ENCODE measurements around the gene BICC1. TPM values are rescaled to one million over a fixed set of nuclear protein-coding genes. Genes with fewer than 3 reads are reported as not detected.
"Not testable (repeated sequence)": the region's sequence is repeated elsewhere in the genome, so short reads cannot be mapped to it uniquely, and the experiment has no call there.

The BICC1 gene
- total RNA-seq, 1 experiment from 2014 or later = 105 TPM

DNA sequence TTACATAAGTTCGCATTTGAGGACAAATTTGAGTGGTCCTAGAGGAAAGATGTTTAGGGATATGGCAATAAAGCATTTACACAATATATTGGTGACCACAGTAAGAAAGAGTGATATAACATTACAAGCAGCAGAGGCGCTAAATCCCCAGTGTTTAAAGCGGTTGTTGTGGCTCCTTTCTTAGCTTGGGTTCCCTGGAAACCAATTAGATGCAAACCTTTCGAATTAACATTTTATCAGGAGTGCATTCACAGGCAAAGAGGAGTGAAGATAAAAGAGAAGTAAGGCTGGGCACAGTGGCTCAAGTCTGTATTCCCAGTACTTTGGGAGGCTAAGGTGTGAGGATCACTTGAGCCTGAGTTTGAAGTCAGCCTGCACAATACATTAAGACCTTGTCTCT lies 331.1 kb downstream of the BICC1 start:
- in situ Hi-C loops (cut with HindIII; ENCODE audit: low pct_unique_long_range_greater_than_20kb, low sequenced_read_pairs) = no loop called here
- no peak for DNase-seq (ENCODE audit: low read depth)

DNA sequence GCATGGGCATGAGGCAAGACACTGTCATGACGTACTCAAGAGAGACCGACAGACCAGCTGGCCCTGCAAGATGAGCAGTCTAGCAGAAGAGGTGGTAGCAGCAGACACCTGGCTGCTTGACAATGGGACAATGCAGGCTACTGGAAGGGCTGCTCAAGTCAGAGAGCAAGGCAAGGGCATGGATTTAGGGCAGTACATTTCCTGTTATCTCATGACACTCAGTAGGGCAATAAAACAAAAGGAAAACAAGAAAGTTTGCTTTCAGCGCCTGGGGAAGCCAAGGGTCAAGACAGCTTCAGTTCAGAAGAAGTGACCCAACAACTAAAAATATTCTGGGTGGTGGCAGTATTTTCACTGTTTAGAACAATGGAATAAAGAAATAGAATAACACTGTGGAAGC lies 332.0 kb downstream of the BICC1 start:
- in situ Hi-C loops (cut with HindIII; ENCODE audit: low pct_unique_long_range_greater_than_20kb, low sequenced_read_pairs) = no loop called here
- no peak for DNase-seq (ENCODE audit: low read depth)

DNA sequence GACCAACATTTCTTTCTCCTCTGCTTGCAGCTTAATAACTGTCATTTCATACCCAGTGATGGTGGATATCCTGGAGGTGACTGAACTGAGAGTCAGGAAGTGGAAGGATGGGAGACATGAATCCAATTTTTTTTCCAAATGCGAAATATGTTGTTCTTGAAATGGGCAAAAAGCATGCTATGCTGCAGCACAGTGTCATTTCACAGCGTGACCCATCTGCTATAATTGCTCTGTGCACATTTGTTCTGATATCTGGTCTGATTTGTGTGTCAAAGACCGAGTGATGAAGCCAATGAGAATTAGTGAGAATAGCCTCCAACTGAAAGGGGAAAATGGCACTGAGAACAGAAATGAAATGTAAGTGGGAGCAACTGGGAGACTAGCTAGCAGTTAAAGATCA lies 334.2 kb downstream of the BICC1 start:
- no peak for DNase-seq (ENCODE audit: low read depth)
- in situ Hi-C loops (cut with HindIII; ENCODE audit: low pct_unique_long_range_greater_than_20kb, low sequenced_read_pairs) = no loop called here

DNA sequence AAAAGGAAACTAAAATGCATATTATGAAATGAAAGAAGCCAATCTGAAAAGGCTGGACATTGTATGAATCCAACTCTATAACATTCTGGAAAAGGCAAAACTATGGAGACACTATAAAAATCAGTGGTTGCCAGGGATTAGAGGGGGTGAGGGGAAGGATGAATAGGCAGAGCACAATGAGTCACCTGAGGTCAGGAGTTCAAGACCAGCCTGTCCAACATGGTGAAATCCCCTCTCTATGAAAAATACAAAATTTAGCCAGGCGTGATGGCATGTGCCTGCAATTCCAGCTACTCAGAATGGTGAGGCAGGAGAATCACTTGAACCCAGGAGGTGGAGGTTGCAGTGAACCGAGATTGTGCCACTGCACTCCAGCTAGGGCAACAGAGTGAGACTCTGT lies 338.9 kb downstream of the BICC1 start:
- peak; percentile 59 for DNase-seq (ENCODE audit: low read depth)
- in situ Hi-C loops (cut with HindIII; ENCODE audit: low pct_unique_long_range_greater_than_20kb, low sequenced_read_pairs) = no loop called here

DNA sequence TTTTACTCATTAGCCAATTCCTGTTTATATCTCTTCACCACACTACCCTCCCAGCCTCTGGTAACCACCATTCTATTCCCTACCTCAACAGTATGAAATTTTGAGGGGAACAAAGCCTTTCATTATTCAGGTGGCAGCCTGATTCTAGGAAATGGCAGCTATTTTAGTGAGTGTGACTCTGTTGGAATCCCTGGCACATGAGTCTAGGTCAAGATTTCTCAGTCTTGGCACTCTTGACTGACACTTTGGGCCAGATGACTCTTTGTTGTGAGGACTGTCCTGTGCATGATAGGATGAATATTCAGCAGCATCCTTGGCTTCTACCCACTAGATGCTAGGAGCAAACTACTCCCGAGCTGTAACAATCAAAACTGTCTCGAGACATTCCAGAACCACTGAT lies 341.0 kb downstream of the BICC1 start:
- no peak for DNase-seq (ENCODE audit: low read depth)
- in situ Hi-C loops (cut with HindIII; ENCODE audit: low pct_unique_long_range_greater_than_20kb, low sequenced_read_pairs) = no loop called here

DNA sequence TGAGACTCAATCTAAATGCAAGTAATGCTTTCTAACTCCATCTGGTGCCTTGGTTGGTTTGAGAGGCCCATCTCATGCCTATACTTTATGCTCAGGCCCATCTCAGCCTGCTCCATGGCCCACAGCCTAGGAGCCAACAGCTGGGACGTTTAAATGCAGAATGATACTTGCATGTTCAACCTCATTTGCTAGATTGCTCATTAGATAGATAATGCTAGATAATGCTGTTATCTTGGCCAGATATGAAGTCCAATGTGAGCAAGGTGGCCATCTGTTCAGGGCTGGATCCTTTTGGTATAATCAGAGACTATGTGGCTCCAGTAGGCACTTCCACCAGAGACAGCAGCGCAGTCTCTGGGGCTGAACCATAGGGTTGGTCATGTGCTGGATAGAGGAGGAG lies 342.1 kb downstream of the BICC1 start:
- in situ Hi-C loops (cut with HindIII; ENCODE audit: low pct_unique_long_range_greater_than_20kb, low sequenced_read_pairs) = no loop called here
- DNase-seq (ENCODE audit: low read depth) = no peak

DNA sequence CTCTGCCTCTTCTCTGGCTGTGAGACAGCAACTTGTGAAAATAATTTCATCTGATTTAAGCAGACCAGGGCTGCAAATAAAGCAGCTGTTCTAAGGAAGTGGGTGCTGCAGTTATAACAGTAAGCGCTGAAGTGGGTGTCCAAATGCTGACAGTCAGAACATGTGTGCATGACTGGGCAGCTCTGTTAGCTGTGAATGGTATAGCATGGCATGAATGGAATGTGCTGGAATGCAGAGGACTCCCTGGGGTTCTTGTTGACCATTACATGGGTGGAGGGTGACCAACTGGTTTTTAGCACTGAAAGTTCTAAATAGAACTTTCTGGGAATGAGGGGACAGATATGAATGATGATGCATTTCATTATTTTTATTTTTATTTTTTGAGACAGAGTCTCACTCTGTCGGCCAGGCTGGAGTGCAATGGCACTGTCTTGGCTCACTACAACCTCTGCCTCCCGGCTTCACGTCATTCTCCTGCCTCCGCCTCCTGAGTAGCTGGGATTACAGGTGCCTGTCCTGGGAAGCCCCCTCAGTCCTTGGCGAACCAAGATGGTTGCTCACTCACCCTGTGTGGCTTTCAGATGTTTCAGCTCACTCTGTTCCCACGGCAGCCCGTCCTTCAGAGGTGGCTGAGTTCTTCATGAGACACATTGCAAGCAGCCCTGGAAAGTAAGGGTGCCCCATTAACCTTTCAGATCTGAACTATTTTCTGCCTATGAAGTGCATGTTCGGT lies 344.0 kb downstream of the BICC1 start:
- peak; percentile 85 for DNase-seq (ENCODE audit: low read depth)
- in situ Hi-C loops (cut with HindIII; ENCODE audit: low pct_unique_long_range_greater_than_20kb, low sequenced_read_pairs) = no loop called here

DNA sequence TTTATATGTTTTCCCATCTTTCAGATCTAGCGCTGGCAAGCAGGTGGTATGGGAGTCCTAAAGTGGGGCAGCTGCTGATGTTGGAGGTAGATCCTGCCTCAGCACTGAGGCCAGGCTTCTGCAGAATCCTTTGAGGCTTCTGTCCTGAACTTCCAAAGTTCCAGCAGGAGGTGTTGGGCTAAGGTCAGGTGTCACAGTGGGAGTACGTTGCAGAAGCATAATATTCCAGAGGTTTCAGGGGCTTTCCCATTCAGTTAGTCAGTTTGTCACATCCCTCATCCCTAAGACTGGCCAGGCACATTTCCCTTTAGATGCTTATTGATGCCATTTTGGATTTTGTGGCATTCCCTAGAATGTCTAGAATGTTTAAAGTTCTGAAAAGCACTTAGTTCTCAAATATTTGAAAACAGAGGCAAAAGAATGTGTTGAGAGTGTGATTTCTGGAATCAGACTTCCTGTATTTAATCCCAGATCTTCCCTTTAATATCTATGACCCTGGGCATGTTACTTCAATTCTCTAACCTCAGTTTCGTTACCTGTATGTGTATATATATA lies 344.7 kb downstream of the BICC1 start:
- no peak for DNase-seq (ENCODE audit: low read depth)
- in situ Hi-C loops (cut with HindIII; ENCODE audit: low pct_unique_long_range_greater_than_20kb, low sequenced_read_pairs) = no loop called here

DNA sequence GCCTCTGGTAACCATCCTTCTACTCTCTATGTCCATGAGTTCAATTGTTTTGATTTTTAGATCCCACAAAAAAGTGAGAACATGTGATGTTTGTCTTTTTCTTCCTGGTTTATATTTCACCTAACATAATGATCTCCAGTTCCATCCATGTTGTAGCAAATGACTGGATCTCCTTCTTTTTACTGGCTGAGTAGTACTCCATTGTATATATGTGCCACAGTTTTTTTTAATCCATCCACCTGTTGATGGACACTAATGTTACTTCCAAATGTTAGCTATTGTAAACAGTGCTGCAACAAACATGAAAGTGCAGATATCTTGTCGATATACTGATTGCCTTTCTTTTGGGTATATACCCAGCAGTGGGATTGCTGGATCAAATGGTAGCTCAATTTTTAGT lies 345.5 kb downstream of the BICC1 start:
- in situ Hi-C loops (cut with HindIII; ENCODE audit: low pct_unique_long_range_greater_than_20kb, low sequenced_read_pairs); DNase-seq (ENCODE audit: low read depth): not testable (repeated sequence)

DNA sequence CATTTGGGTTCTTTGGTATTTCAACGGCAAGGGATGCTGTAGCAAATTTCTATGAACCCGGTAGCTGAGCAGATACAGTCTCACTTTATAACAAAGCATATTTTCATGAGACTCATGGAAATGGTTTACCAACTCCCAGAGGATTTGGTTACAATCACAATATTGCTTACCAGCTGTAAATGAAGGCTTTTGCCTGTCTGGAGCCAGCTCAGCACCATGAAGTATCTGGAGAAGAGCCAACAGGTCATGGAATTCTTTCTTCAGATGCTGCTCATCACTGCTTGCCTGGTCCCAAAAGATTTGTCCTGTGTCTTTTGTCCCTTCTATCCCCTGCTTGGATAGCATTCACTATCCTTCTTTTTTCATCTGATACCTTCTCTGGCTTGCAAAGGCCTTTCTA lies 346.9 kb downstream of the BICC1 start:
- DNase-seq (ENCODE audit: low read depth) = no peak
- in situ Hi-C loops (cut with HindIII; ENCODE audit: low pct_unique_long_range_greater_than_20kb, low sequenced_read_pairs) = no loop called here

DNA sequence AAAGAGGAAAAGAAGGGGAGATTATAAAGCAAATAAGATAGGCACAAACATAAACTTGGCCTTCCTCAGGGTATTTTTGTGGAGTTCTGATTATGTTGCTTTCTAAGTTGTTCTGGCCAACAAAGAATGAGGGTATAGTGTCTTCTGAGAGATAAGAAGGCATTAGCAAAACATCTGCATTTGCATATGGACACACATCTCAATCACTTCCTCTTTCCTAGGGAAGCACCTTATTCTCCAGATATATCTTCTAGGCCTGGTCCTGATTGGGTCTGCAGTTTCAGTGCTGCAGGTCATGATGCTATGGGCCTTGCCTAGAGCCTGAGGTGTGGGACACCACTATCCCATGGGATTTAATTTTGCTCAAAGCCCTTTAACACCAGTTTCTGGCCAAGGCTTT lies 355.0 kb downstream of the BICC1 start:
- in situ Hi-C loops (cut with HindIII; ENCODE audit: low pct_unique_long_range_greater_than_20kb, low sequenced_read_pairs) = no loop called here

DNA sequence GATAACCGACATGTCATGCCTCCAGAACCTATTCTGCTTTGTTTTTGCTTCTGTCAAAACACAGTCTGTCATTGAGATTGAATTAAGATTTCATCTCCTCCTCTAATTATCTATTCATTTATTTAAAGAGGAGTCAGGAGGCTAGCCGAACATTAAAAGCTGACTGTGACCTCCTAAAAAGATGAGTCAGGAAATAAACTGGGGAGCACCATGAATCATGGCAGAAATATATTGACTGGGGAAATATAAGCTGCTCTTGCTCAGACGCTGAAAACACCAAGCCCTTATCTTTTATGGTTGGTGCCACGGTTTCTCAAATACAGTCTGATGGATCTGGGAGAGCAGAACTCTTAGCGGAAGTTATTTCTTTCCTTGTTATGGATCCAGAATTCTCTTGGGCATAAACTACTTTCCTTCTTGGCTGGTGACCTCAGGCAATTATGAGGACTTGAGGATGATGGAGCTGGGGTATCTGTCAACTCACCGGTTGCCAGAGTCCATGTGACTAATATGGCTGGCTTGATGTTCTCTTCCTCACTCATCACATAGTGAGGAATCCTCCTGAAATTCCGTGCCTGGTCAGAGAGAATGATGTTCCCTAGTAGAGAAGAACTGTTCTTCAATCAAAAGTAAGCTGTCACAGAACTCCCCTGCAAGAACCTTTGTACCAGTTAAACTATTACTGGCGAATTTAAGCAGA lies 356.2 kb downstream of the BICC1 start:
- in situ Hi-C loops (cut with HindIII; ENCODE audit: low pct_unique_long_range_greater_than_20kb, low sequenced_read_pairs) = no loop called here
- no peak for DNase-seq (ENCODE audit: low read depth)

More for the DNA sequence above, 355.0 kb downstream of the BICC1 start:
- DNase-seq (ENCODE audit: low read depth) = no peak

DNA sequence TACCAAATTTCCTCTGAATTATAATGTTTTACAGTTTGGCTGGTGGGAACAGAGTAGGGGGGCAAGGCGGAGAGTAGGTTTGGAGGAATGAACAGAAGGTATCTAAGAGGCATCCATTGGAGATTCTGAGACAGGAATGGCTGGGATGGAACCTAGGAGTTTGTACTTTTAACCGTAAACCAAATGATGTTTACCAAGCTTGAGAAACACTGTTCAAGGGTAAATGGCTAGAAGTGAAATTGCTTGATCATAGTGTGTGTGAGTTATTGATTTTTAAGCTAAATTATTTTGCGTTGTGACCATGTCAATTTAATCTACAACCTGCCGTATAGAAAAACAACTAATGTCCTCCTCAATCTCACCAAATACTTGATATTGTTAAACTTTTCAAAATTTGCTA lies 357.4 kb downstream of the BICC1 start:
- DNase-seq (ENCODE audit: low read depth) = no peak
- in situ Hi-C loops (cut with HindIII; ENCODE audit: low pct_unique_long_range_greater_than_20kb, low sequenced_read_pairs) = no loop called here

DNA sequence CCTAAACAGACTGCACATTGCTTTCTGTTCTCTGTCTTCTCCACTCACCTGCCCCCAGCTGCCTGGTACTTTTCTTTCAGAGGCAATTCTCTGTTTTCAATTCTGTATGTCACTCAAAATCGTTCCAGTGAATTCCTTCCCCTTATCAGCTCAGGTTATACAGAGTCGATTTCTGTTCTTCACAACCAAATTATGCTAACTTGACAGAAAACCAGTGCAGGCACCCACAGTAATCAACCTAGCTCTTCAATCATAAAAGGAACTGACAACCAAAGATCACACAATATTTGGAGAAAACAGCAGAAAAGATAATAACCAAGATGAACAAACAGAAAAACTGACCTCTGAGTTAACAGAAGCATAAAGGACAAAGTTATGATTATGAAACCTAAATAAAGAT lies 360.5 kb downstream of the BICC1 start:
- no peak for DNase-seq (ENCODE audit: low read depth)
- in situ Hi-C loops (cut with HindIII; ENCODE audit: low pct_unique_long_range_greater_than_20kb, low sequenced_read_pairs) = no loop called here

Other genes starting within 250 kb of the BICC1 start
- gene IPMK, start 245.0 kb upstream of the BICC1 start, total RNA-seq (2014; rRNA removed; shearing (Covaris generic); ENCODE audit: low replicate concordance) = 0.96 and 1.8 TPM in 2 replicates
- gene CISD1, start 243.7 kb upstream of the BICC1 start, total RNA-seq (2014; rRNA removed; shearing (Covaris generic); ENCODE audit: low replicate concordance) = 85.7 and 171 TPM in 2 replicates
- 13.1 and 18.2 TPM in 2 replicates for gene UBE2D1, start 177.9 kb upstream of the BICC1 start, total RNA-seq (2014; rRNA removed; shearing (Covaris generic); ENCODE audit: low replicate concordance)
- gene TFAM, start 127.5 kb upstream of the BICC1 start, total RNA-seq (2014; rRNA removed; shearing (Covaris generic); ENCODE audit: low replicate concordance) = 24.2 and 39.6 TPM in 2 replicates

All from Caki2 (cell line).